ENCODE measurements around the gene BEAN1.

The BEAN1 gene

DNA sequence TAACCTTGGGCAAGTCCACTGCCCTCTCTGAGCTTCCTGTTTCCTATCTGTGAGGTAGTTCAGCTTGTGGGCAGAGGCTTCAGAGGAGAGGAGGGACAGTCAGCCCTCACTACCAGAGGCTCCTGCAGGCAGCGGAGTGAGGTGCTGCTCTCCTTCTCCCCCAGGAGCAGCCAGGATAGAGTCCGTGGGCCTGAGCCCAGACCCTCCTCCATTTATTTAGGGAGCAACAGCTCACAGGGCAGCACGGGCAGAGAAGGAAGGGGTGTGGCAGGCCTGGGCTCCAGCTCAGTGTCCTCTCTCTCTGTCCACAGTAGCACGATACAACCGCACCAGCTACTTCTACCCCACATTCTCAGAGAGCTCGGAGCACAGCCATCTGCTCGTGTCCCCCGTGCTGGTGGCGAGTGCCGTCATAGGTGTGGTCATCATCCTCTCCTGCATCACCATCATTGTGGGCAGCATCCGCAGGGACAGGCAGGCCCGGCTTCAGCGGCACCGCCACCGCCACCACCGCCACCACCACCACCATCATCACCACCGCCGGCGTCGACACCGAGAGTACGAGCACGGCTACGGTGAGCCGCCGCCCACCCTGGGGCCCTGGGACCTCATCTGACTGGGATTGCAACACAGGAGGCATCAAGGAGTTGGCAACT, 42.3 kb downstream of the BEAN1 start:
- TF ChIP-seq, protein P1, sequence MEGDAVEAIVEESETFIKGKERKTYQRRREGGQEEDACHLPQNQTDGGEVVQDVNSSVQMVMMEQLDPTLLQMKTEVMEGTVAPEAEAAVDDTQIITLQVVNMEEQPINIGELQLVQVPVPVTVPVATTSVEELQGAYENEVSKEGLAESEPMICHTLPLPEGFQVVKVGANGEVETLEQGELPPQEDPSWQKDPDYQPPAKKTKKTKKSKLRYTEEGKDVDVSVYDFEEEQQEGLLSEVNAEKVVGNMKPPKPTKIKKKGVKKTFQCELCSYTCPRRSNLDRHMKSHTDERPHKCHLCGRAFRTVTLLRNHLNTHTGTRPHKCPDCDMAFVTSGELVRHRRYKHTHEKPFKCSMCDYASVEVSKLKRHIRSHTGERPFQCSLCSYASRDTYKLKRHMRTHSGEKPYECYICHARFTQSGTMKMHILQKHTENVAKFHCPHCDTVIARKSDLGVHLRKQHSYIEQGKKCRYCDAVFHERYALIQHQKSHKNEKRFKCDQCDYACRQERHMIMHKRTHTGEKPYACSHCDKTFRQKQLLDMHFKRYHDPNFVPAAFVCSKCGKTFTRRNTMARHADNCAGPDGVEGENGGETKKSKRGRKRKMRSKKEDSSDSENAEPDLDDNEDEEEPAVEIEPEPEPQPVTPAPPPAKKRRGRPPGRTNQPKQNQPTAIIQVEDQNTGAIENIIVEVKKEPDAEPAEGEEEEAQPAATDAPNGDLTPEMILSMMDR (IDR thresholded peaks at IDR 0.05; ENCODE audit: low read depth, low read length, missing control alignments) = no peak
- DNase-seq (ENCODE audit: low read depth) = no peak
- H3K4me3 ChIP-seq (ENCODE audit: low read depth, low read length) = no peak overlapping the region

DNA sequence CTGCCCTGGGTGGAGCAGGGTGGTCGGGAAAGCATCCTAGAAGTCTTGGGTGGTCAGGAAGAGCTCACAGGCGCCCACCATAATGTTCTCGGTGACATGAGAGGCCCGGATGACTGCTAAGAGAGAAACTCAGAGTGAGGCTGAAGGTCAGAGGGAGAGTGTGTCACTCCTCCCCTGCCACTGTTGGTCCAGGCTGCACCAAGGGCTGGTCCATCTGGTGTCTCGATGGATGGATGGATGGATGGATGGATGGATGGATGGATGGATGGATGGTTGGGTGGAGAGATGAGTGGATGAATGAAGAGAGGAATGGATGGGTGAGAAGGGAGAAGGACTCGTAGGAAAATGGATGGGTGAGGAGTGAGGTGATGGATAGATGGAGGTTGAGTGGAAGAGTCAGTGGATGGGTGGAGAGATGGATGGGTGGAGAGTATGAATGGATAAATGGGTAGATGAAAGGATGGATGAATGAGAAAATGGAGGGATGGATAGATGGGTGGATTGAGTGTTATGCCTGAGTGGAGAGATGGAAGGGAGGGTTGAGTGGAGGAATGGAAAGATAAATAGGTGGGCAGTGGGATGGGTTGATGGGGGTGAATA, 43.0 kb downstream of the BEAN1 start:
- DNase-seq (ENCODE audit: low read depth) = no peak
- TF ChIP-seq, protein P1 (IDR thresholded peaks at IDR 0.05; ENCODE audit: low read depth, low read length, missing control alignments) = no peak
- no peak overlapping the region for H3K4me3 ChIP-seq (ENCODE audit: low read depth, low read length)

DNA sequence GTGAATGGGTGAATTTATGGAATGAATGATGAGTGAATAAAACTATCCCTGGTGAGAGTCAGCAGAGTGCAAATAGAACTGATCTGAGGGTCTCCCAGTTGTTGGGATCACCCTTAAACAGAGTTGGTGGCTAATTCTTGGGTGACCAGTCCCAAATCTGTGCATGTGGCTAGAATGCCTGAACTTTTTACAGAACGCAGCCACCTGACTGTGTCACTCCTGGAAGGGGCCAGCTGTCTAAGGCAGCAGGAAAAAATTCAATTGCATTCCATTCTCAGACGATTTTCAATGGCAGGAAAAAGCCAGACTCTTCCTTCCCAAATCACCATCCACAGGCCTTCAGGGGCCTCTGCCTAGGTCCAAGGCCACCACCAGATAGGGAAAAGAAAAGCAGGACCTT, 43.5 kb downstream of the BEAN1 start:
- no peak for DNase-seq (ENCODE audit: low read depth)
- TF ChIP-seq, protein P1 (IDR thresholded peaks at IDR 0.05; ENCODE audit: low read depth, low read length, missing control alignments) = no peak
- no peak overlapping the region for H3K4me3 ChIP-seq (ENCODE audit: low read depth, low read length)

DNA sequence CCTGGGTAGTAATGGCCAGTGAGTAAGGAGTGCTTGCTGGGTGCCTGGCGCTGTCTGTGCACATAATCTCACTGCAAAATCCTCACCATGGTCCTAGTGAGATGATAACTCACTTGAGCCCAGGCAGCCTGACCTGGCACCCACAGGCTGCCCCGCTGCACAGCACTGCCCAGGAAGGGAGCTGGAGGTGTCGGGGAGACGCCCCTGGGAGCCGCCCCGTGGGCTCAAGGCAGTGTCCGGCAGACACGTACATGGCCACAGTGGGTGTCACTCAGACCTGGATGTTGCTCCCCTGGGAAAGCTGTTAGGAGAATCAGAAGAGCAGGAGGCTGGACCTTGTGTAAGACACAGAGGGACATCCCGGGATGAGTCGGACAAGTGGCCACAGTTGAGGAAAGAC, 44.2 kb downstream of the BEAN1 start:
- no peak overlapping the region for H3K4me3 ChIP-seq (ENCODE audit: low read depth, low read length)
- TF ChIP-seq, protein P1 (IDR thresholded peaks at IDR 0.05; ENCODE audit: low read depth, low read length, missing control alignments) = no peak
- DNase-seq (ENCODE audit: low read depth) = no peak

DNA sequence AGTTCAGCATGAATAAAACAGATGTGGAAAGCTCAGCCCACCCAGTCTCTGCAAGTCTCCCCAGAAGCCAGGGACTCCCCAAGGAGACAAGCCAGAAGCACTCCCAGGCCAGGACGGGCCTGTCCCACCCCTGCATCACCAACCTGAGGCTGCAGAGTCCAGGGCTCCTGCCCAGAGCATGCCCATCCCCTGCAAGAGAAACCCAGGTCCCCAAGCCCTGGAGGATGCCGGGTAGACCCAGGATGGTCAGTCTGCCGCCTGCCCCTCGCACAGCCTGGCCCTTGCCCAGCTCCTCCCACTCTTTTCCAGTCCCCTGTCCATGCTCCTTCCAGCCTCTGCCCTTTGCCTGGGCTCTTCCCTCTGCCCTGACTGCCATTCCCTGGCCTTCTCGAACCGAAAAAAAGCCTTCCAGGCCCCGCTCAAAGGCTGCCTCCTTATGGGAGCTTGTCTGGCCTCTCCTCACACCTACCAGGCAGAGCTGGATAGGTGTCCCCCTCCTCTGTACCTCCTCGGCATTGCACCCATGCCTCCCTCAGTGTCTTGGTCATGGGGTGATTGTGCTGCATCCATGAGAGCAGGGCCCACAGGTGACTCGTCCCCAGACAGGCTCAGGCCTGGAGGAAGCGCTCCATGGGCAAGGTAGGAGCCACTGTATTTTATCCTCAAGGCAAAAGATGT, 44.8 kb downstream of the BEAN1 start:
- TF ChIP-seq, protein P1 (IDR thresholded peaks at IDR 0.05; ENCODE audit: low read depth, low read length, missing control alignments) = no peak
- DNase-seq (ENCODE audit: low read depth) = no peak
- no peak overlapping the region for H3K4me3 ChIP-seq (ENCODE audit: low read depth, low read length)

DNA sequence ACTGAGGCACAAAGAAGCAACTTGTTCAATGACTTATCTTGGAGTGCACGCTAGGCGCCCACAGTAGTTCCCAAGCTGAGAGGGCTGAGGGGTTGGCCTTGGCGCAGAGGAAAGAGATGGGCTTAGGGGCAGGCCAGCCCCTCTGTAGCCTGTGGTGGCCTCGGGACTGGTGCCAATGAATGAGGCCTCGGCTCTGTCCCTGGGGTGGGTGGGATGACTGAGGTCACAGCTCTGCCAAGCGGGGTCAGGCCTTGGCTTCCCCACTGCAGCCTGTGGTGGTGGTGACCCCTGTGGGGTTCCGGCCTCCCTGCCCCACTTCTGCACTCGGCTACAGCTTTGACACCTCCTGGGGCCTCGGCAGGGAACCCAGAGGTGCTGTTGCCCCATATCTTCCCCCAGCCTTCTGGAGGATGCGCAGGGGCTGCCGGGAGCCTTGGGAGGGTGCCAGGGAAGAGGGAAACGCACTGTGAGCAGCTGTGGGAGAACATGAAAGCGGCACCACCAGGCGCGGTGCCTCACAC, 46.0 kb downstream of the BEAN1 start:
- DNase-seq (ENCODE audit: low read depth) = no peak
- TF ChIP-seq, protein P1 (IDR thresholded peaks at IDR 0.05; ENCODE audit: low read depth, low read length, missing control alignments) = no peak
- no peak overlapping the region for H3K4me3 ChIP-seq (ENCODE audit: low read depth, low read length)

Data from GM12864 (cell line).